ENCODE data around the gene FOXO1. TPM values are rescaled to one million over a fixed set of nuclear protein-coding genes. Genes with fewer than 3 reads are reported as not detected.
A peak's percentile ranks its signal among the peaks of the same experiment; 100 is the strongest.

The FOXO1 gene
- total and polyA plus RNA-seq, 10 donors, result 7.1 to 58.9 (median 47.2) TPM

- Histone ChIP-seq H3K27ac (peak overlapping the region in 4 of 8 donors; percentile 70 to 83 (median 75)), H3K27me3 (replicated peaks in 1 of 7) (no peaks in the 10 kb centered on the region), H3K36me3 (no peaks in the 10 kb centered on the region), H3K9me3 (no peaks in the 10 kb centered on the region), H3K4me1 (peaks cover 29 to 99% (median 62%) of the 10 kb centered on the region in 6 donors), H3K4me3 (no peak overlapping the region)
- TF ChIP-seq, protein P1, sequence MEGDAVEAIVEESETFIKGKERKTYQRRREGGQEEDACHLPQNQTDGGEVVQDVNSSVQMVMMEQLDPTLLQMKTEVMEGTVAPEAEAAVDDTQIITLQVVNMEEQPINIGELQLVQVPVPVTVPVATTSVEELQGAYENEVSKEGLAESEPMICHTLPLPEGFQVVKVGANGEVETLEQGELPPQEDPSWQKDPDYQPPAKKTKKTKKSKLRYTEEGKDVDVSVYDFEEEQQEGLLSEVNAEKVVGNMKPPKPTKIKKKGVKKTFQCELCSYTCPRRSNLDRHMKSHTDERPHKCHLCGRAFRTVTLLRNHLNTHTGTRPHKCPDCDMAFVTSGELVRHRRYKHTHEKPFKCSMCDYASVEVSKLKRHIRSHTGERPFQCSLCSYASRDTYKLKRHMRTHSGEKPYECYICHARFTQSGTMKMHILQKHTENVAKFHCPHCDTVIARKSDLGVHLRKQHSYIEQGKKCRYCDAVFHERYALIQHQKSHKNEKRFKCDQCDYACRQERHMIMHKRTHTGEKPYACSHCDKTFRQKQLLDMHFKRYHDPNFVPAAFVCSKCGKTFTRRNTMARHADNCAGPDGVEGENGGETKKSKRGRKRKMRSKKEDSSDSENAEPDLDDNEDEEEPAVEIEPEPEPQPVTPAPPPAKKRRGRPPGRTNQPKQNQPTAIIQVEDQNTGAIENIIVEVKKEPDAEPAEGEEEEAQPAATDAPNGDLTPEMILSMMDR (IDR thresholded peaks at IDR 0.05 in 8 of 11, conservative IDR thresholded peaks at IDR 0.05 in 3 of 11), result no peak
- no peak for TF ChIP-seq POLR2AphosphoS5 (IDR thresholded peaks at IDR 0.05)
- no peak for TF ChIP-seq POLR2A (IDR thresholded peaks at IDR 0.05)
- no peak for DNase-seq
- WGBS, 5 donors, result 91 to 94% (median 93%) methylated on average over 7 of the region's 7 CpGs
- intact Hi-C loops (cut with DNase I; ENCODE audit: low total_unique reads), result no loop called here
Observed at GRCh38 chr13:40611635-40612034, 54.8 kb downstream of the FOXO1 start.

GRCh38 chr13:40611004-40611403 lies 55.4 kb downstream of the FOXO1 start:
- no peak for DNase-seq
- Histone ChIP-seq H3K4me3 (no peak overlapping the region), H3K27ac (peak overlapping the region in 1 of 8 donors; percentile 83), H3K9me3 (no peaks in the 10 kb centered on the region), H3K27me3 (replicated peaks in 1 of 7) (no peaks in the 10 kb centered on the region), H3K4me1 (peaks cover 33 to 99% (median 62%) of the 10 kb centered on the region in 6 donors), H3K36me3 (no peaks in the 10 kb centered on the region)
- WGBS, 5 donors, result 79 to 84% (median 82%) methylated on average over 3 of the region's 3 CpGs
- TF ChIP-seq, protein P1 (IDR thresholded peaks at IDR 0.05 in 8 of 11, conservative IDR thresholded peaks at IDR 0.05 in 3 of 11), result no peak
- TF ChIP-seq POLR2AphosphoS5 (IDR thresholded peaks at IDR 0.05), result no peak
- intact Hi-C loops (cut with DNase I; ENCODE audit: low total_unique reads), result no loop called here

DNA sequence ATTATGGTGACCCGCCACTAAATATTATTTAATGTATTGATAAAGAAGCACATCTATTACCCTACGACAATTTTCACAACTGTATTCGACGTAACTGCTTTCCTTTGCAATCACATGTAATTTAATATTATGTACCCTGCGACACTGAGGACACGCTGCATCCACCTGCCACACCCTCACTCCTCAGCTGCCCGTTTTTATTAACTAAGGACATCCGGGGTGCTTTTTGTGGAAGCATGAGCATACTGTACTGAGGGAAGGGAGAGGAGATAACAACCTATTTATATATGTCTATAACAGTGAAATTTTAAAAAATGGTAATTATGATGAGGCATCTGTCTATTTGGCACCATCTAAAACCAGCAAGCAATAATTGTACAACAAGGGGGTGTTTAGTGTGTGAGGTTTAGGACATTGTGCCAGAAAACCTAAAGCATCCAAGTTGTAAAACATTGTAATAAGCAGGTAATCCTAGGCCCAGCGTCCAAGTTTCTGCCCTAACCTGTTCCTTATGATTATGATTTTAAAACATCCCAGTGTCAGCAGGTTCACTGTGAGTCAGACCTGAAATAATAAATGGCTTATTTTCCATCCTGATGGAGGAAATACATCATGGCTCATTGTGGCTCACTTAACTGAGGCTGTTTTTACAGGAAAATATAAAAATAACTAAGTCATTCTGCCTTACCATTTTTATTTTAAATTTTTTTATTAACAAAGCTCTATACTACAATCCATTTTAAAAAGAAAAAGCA lies 56.3 kb downstream of the FOXO1 start:
- Histone ChIP-seq H3K27ac (peak overlapping the region in 1 of 8 donors; percentile 8), H3K27me3 (replicated peaks in 1 of 7) (no peaks in the 10 kb centered on the region), H3K9me3 (no peaks in the 10 kb centered on the region), H3K4me1 (peaks cover 34 to 99% (median 60%) of the 10 kb centered on the region in 6 donors), H3K4me3 (no peak overlapping the region), H3K36me3 (no peaks in the 10 kb centered on the region)
- 88 to 93% (median 89%) methylated on average over 9 of the region's 9 CpGs for WGBS, 5 donors
- no peak for DNase-seq
- intact Hi-C loops (cut with DNase I; ENCODE audit: low total_unique reads), result no loop called here
- TF ChIP-seq POLR2AphosphoS5 (IDR thresholded peaks at IDR 0.05) (peak in 1 of 3 donors; percentile 8), POLR2A (IDR thresholded peaks at IDR 0.05) (no peak)

DNA sequence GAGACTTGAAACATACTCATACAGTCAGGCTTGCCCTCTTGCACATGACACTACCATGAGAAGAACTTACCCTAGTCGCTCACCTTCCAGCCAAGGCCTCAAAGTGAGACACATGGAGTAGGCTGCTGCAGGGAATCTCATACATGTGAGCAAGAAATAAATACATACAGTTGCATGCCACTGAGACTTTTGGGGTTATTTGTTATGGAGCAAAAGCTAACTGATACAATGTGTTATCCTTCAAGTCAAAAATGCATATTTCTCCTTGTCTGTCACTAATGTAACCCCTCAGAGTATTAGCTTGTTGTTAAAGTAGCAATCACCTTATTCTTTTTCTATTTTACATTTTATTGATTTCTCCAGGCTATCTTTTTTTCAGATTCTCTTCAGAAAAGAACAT lies 58.1 kb downstream of the FOXO1 start:
- Histone ChIP-seq H3K4me3 (no peak overlapping the region), H3K27me3 (replicated peaks in 1 of 7) (no peaks in the 10 kb centered on the region), H3K36me3 (no peaks in the 10 kb centered on the region), H3K4me1 (peaks cover 18 to 99% (median 54%) of the 10 kb centered on the region in 6 donors), H3K27ac (no peak overlapping the region), H3K9me3 (no peaks in the 10 kb centered on the region)
- DNase-seq, result no peak
- WGBS, 5 donors, result 89 to 100% (median 100%) methylated on average over 1 of the region's 1 CpG
- no peak for TF ChIP-seq POLR2AphosphoS5 (IDR thresholded peaks at IDR 0.05)
- TF ChIP-seq POLR2A (IDR thresholded peaks at IDR 0.05), result no peak
- TF ChIP-seq, protein P1 (IDR thresholded peaks at IDR 0.05 in 8 of 11, conservative IDR thresholded peaks at IDR 0.05 in 3 of 11), result no peak
- intact Hi-C loops (cut with DNase I; ENCODE audit: low total_unique reads), result no loop called here
